ENCODE data around the gene CARD10. TPM values are rescaled to one million over a fixed set of nuclear protein-coding genes. Genes with fewer than 3 reads are reported as not detected.

Gene CARD10
- total and polyA plus RNA-seq, 2 of the 13 experiments (the other 11 are each of a cell fraction or from before 2014, with no cell fraction given), result 35.2 to 55.8 TPM

GRCh38 chr22:37498289-37498909 lies 20.8 kb downstream of the CARD10 start (continued):
- TF ChIP-seq ZNF580 (CRISPR knock-in tag; IDR thresholded peaks at IDR 0.05; ENCODE audit: borderline replicate concordance, low read depth) (peak; percentile 50; the same call in 1 of the 2 replicates), HOXA3 (CRISPR knock-in tag; IDR thresholded peaks at IDR 0.05) (peak; percentile 52; the same call in 1 of the 2 replicates), HNF4G (IDR thresholded peaks at IDR 0.05; ENCODE audit: borderline replicate concordance, low read depth, low read length) (no peak), HNF4G (CRISPR knock-in tag; IDR thresholded peaks at IDR 0.05; ENCODE audit: borderline replicate concordance, low read depth) (no peak), ZBTB33 (CRISPR knock-in tag; IDR thresholded peaks at IDR 0.05) (peak; percentile 99), ZNF136 (CRISPR knock-in tag; IDR thresholded peaks at IDR 0.05; ENCODE audit: low read depth) (no peak), KDM1A (CRISPR knock-in tag; IDR thresholded peaks at IDR 0.05) (no peak), KLF13 (CRISPR knock-in tag; IDR thresholded peaks at IDR 0.05) (0 out of 2 replicates have a peak, but pooled peaks have one; percentile 63), ETS1 (CRISPR knock-in tag; IDR thresholded peaks at IDR 0.05) (no peak), JUNB (CRISPR knock-in tag; IDR thresholded peaks at IDR 0.05; ENCODE audit: borderline replicate concordance) (no peak), ARID4A (CRISPR knock-in tag; IDR thresholded peaks at IDR 0.05; ENCODE audit: borderline replicate concordance) (peak; percentile 23; the same call in 1 of the 2 replicates), RELA (CRISPR knock-in tag; IDR thresholded peaks at IDR 0.05) (no peak), SUZ12 (IDR thresholded peaks at IDR 0.05; ENCODE audit: low read depth, low read length) (no peak), CSRNP2 (CRISPR knock-in tag; conservative IDR thresholded peaks at IDR 0.05; ENCODE audit: low read depth) (no peak), GABPA (IDR thresholded peaks at IDR 0.05; ENCODE audit: low read depth, low read length) (no peak), GABPA (CRISPR knock-in tag; IDR thresholded peaks at IDR 0.05; ENCODE audit: low read depth) (no peak), ZC3H4 (CRISPR knock-in tag; IDR thresholded peaks at IDR 0.05; ENCODE audit: borderline replicate concordance) (no peak), IKZF4 (CRISPR knock-in tag; IDR thresholded peaks at IDR 0.05; ENCODE audit: borderline replicate concordance, low read depth, not compliant biosample characterization) (peak; percentile 37), LCORL (IDR thresholded peaks at IDR 0.05) (no peak), LCORL (CRISPR knock-in tag; IDR thresholded peaks at IDR 0.05) (0 out of 2 replicates have a peak, but pooled peaks have one; percentile 23)

Data from HepG2 (cell line).